Measurements from ENCODE around the gene MSN. TPM values are rescaled to one million over a fixed set of nuclear protein-coding genes. Genes with fewer than 3 reads are reported as not detected.

MSN gene
- 229 to 302 TPM (median 293 TPM) in 5 replicates for total RNA-seq (2022; extraction: Qiagen RNA extraction; ENCODE audit: low read depth)

GRCh38 chrX:65667503-65668376 lies at the start of gene MSN:
TSS of gene MSN (plus strand) at chrX:65667654. CDS start at chrX:65667842, 188 bp downstream.

Other genes with a start within 250 kb of the MSN start
- 59.9 to 67.8 TPM (median 65.3 TPM) in 5 replicates for gene LAS1L, start 132.9 kb upstream of the MSN start, total RNA-seq (2022; extraction: Qiagen RNA extraction; ENCODE audit: low read depth)